ENCODE data around the gene ACAD9.

GRCh38 chr3:128878011-128878457 is 1.4 kb upstream of the ACAD9 start:
- no peak for TF ChIP-seq CTCF (IDR thresholded peaks at IDR 0.05; ENCODE audit: low read depth, low read length)
- TF ChIP-seq POLR2A (IDR thresholded peaks at IDR 0.05; ENCODE audit: extremely low read depth, insufficient read length) = no peak
- no peak for TF ChIP-seq MAX (IDR thresholded peaks at IDR 0.05; ENCODE audit: low read depth, low read length)

Measured in NB4 (cell line).